ENCODE measurements around the gene FILIP1L.

GRCh38 chr3:99965077-99965476 lies 149.2 kb downstream of the FILIP1L start:
- TF ChIP-seq CTCF (optimal IDR thresholded peaks at IDR 0.05 in 1 of 3, IDR thresholded peaks at IDR 0.05 in 1 of 3, conservative IDR thresholded peaks at IDR 0.05 in 1 of 3; ENCODE audit: extremely low read depth in 1 of 3, insufficient read depth in 2 of 3, low read length in 3 of 3) (no peak), EZH2 (IDR thresholded peaks at IDR 0.05; ENCODE audit: low read length) (no peak)

Data from keratinocyte (primary cell).